ENCODE measurements around the gene NFIX.

GRCh38 chr19:12969292-12969988 lies 25.8 kb upstream of the NFIX start, which contains the start of gene DAND5:
- no peak for TF ChIP-seq CTCF (conservative IDR thresholded peaks at IDR 0.05; ENCODE audit: low read depth, low read length)
- TF ChIP-seq EZH2 (IDR thresholded peaks at IDR 0.05; ENCODE audit: borderline replicate concordance, low read depth, low read length, poor library complexity, severe bottlenecking), result no peak

Data from A673 (cell line).